HG03521 (cell line): Measurements from ENCODE around the gene GLI3.

ENCODE experiments used
- ATAC-seq: cut with Tn5 transposase; IDR thresholded peaks from one replicate; pipeline ENCODE4 v1.9.1; 2021; ENCODE audit warnings: mild to moderate bottlenecking, moderate library complexity; ENCODE audit not compliant: unreplicated experiment

Gene GLI3

DNA sequence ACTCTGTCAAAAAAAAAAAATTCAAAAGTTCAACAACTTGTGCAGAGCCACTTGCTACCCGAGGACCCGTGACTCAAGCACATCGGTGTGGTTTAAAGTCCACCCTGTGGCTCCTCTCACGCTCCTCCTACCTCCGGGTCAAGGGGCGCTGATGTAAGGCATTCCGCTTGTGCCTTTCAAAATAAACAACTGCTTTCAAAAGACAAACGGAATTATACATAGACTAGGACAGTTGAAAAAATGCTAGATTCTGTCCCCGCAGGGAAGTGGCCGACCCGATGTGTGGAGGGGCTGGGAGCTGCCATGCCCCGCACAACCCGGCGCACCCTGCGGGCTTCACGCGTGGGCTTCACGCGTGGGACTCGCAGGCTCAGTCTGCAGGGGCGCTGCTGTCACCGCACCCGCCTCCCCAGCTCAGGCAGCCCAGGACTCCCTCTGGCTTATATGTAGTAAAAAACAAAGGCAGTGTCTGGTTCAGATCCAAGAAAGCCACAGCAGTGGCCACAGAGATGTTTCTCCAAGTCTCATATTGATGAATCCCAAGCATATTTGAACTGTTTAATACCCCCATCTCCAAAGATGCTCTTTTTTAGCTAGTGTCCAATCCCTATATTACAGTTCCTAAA is 294.4 kb downstream of the GLI3 start:
- ATAC-seq: no peak

- ATAC-seq: peak; percentile 68
These were observed 296.2 kb downstream of the GLI3 start for GRCh38 chr7:41940760-41941343.

- no peak for ATAC-seq
These were observed 298.6 kb downstream of the GLI3 start for GRCh38 chr7:41938371-41938770.

- no peak for ATAC-seq
These were observed 303.6 kb downstream of the GLI3 start for GRCh38 chr7:41933427-41933826.

DNA sequence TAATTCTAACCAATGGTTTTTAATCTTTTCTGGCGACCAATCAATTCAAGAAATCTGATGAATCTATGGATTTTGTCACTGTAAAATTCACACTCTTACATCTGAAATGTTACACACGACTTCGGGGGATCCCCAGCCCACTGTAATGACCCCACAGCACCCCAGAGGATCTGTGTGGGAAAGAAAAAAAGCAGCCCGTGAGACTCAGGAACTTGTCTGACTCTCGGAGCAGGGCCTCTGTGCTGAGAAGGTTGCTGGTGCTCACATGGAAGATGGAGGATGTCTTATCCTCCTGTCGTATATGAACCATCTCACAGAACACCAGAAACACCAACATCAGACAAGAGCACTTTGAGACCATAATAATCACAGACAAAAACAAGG is 305.8 kb downstream of the GLI3 start:
- ATAC-seq: no peak

GRCh38 chr7:41930538-41931262 is 306.3 kb downstream of the GLI3 start:
- no peak for ATAC-seq

DNA sequence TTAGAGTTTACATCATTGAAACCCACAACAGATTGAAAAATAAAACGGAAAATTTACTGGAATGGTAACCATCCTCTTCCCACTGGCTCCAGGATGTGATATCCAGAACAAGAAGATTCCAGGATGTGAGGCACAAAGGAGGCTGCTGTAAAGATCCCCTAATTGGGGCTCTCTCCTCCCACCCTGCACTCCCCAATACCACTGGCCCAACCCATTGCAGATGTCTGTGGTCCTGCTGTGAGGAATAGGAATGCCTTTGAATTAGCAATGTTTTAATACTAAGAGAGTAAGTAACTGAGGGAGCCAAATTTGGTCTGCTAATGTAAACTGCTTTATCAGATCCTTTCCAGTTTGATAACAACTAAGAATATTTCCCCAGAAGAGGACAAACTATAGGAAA is 308.2 kb downstream of the GLI3 start:
- no peak for ATAC-seq

GRCh38 chr7:41928166-41928565 is 308.8 kb downstream of the GLI3 start:
- no peak for ATAC-seq

DNA sequence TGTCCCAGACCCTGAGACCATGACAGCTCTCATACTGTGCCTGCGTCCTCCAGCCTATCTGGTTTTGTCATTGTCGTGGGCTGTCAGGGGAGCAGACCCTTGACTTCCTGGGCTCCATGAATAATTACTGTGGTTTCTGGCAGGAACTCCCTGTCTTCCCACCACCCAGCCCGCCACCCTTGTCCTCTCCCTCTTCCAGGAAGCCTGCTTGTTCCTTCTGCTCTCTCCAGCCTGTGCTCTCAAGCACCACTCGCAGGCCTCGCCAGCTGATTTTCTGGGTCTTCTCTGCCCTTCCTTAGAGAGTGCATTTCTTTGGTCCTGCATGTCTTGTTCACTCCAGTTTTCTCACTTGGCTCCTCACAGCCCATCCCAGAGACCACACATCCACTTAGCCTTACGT is 309.6 kb downstream of the GLI3 start:
- no peak for ATAC-seq

DNA sequence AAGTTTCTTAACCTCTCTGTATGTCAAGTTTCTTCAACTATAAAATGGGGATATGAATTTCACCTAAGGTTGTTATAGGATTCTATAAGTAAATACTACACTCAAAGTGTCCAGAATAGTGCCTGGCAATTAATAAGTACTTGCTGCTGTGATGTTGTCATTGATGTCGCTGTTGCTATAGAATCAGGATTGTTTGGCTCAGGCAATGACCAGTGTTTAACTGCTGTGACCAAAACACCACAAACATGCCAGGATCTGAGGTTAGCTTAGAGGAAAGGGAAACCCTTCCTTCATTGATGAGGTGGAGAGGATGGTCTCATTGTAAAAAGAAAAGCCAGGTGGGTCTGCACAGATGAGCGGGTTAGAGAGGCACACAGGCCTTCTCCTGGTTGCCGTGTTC is 311.1 kb downstream of the GLI3 start:
- no peak for ATAC-seq

DNA sequence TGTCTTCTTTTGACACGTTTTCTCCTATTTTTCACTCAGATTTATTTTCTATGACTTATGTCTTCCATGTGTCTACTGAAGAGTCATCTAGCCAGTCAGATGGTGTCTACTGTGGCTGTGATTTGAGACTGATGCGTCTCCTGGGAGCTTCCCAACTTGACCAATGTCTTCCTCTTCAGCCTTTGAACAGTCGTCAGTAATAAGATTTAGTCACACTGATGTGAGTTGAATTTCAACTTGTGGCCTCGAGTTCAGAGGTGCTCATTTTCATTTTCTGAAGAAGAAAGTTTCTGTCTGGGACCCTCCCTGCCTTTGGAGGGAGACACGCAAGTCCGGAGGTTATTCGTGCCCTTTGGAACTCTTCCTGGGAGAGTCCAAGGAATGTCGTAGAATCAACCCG is 312.2 kb downstream of the GLI3 start:
- ATAC-seq: no peak

DNA sequence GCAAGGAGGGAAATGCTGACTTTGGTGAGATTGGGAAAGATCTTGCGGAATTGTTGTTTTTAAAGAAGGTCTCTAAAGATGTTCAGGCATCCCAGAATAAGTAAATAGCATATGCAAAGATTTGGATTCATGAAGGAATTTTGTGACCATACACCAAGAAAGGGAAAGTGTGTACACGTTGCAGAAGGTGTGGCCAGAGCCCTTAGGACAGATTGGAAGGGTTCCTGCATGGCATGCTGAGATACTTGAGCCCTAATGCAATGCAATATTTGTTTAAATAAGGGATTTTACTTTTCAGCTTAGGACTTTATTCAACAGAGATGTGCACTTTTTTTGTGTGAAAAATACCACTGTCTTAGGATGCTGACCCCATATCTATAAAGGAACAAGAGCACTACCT is 314.6 kb downstream of the GLI3 start:
- no peak for ATAC-seq

DNA sequence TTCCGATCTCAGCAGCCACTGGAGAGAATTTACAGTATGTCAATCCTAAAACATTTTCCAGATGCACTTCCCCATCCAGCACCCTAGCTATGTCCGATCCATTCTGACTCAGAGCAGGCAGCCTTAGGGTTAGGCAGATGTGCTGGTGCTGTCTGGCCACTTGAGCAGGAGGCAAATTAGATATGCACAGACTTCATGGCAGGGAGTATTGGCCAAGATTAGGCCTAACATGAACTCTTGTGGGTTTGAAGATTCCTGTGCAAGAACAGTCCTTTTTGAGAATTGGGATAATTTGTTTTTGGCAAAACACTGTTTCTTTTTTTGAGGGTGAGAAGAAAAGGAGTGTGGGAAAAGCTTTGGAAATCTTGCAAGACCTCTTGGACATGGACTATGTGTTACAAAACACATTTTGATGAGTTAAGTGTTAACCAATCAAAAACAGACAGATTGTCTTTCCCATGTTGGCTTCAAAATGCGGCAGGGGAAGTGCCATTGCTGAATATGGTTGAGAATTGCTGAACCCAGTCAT is 315.5 kb downstream of the GLI3 start:
- ATAC-seq: no peak

DNA sequence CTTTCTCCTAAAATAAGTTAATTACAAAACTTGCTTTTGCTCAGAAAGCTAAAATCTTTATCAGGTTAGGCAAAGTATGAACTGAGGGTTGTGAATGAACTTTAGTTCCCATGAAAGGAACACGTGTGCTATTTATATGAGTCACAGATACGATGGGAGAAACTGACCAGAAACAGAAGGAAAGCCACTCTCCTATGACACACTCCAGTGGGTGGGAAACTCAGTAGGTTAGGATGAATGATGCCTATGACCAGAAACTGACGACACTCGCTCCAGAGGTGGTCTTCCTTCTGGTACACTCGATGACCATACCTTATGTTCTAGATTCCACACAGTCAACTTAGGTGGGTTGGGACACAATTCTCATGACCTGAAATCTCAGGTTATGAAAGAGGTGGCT is 318.4 kb downstream of the GLI3 start:
- no peak for ATAC-seq

- ATAC-seq: no peak
These were observed 320.5 kb downstream of the GLI3 start for GRCh38 chr7:41916450-41916927.

DNA sequence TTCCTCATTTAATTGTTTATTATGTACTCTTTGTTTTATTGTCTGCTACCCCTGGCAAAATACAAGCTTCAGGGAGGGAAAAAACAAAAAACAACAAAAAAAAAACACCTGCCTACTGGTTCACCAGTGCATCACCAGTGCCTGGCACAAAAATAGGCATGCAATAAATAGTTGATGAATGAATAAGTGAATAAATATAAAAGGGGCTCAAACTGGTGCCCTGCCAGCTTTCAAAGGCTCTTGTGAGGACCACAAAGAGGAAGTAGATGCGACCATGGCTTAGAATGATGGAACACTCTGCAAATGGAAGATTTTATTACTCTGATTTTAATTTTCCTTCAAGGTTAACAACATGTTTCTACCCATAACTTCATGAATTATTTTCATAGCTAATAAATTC is 321.1 kb downstream of the GLI3 start:
- ATAC-seq: no peak

DNA sequence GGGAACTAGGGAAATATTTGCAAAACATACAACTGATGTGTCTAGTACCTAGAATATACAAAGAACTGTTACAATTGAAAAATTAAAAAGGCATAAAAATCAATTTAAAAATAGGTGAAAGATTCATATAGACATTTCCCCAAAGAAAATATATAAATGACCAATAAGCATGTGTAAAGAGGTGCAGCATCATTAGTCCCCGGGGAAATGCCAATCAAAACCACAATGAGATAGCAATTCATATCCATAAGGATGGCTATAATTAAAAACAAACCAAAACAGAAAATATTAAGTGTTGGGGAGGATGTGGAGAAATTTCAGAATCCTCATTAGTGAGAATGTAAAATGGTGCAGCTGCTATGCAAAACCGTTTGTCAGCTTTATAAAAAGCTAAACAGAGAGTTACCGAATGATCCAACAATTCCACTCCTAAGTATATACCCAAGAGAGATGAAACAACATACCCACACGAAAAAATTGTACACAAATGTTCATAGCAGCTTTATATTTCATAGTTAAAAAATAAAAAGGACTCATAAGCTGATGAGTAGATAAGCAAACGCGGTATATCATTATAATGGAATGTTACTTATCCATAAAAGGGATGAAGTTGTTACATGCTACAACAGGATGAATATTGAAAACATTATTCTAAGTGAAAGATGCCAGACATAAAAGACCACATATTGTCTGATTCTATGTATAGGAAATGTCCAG is 324.0 kb downstream of the GLI3 start:
- no peak for ATAC-seq

DNA sequence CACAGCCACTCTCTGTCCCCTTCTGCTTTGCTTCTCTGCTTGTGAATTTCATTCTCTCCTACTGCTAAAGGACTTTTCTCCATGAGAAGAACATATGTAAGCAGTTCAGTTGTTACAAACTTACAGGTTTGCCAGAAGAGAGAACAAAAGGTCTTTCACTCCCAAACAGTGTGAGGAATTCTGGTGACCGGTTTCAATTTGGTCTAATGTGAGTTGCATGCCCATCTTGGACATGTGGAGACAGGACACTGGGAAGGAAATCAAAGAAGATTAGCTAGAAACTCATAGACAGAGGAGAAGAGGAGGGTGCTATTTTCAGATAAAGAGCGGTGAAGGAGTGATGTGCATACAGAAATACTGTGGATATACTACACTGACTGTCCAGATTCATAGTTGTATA is 324.6 kb downstream of the GLI3 start:
- no peak for ATAC-seq

DNA sequence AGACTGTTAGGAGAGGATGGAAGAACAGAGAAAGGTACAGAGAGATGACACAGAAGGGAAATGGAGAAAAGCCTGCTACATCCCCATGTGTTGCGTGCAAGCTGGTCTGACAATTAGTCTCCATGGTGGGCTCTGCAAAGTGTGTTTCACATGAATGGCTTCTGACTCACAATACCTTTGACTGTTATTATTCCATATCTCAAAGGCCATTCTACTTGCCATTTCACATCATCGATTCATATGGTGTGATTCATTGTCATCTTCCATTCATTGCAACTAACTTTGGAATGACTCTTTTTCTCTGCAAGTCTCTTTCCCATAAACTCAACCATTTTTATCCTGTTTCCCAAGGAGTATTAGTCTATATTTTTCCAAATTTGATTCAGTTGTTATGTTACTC is 325.2 kb downstream of the GLI3 start:
- no peak for ATAC-seq
